Mesenchymal stem cell (in vitro differentiated cells and primary cell): ENCODE data around the gene CASQ2.
"Not testable (repeated sequence)": the region's sequence is repeated elsewhere in the genome, so short reads cannot be mapped to it uniquely, and the experiment has no call there.

Experiments used
- DNase-seq: peaks from one replicate; pipeline ENCODE4 v3.0.0-alpha.2; 2013
- H2AFZ ChIP-seq: one replicate; pipeline ENCODE4 v1.6.1; 2013; ENCODE audit warnings: low read depth, mild to moderate bottlenecking, control low read depth, inconsistent platforms, low read length, moderate library complexity
- H2AK5ac ChIP-seq: 2 replicates; pipeline ENCODE4 v1.6.1; 2013; ENCODE audit warnings: low read length, moderate library complexity, mild to moderate bottlenecking, inconsistent platforms; ENCODE audit not compliant: severe bottlenecking
- H2BK120ac ChIP-seq: one replicate; pipeline ENCODE4 v1.6.1; 2013; ENCODE audit warnings: low read depth, mild to moderate bottlenecking, inconsistent platforms, low read length, moderate library complexity
- H2BK12ac ChIP-seq, 2 experiments: one replicate each; pipeline ENCODE4 v1.6.1; 2013; ENCODE audit warnings: inconsistent platforms in 2 of 2, low read length in 2 of 2, mild to moderate bottlenecking in 2 of 2, moderate library complexity in 2 of 2, control low read depth in 1 of 2
- H2BK15ac ChIP-seq: one replicate; pipeline ENCODE4 v1.6.1; 2013; ENCODE audit warnings: mild to moderate bottlenecking, low read depth, inconsistent platforms; ENCODE audit not compliant: poor library complexity, severe bottlenecking
- H2BK5ac ChIP-seq: 2 replicates; pipeline ENCODE4 v1.6.1; 2013; ENCODE audit warnings: low read depth, mild to moderate bottlenecking, low read length, control low read depth, inconsistent platforms; ENCODE audit not compliant: poor library complexity, severe bottlenecking
- H3K14ac ChIP-seq, 2 experiments: one replicate each; pipeline ENCODE4 v1.6.1; 2013; ENCODE audit warnings: inconsistent platforms in 2 of 2, low read length in 2 of 2, control low read depth in 1 of 2, mild to moderate bottlenecking in 1 of 2, moderate library complexity in 1 of 2
- H3K18ac ChIP-seq, 2 experiments: one replicate each; pipeline ENCODE4 v1.6.1; 2013; ENCODE audit warnings: inconsistent platforms in 2 of 2, low read length in 2 of 2, control low read depth in 1 of 2, low read depth in 1 of 2, mild to moderate bottlenecking in 1 of 2
- H3K23ac ChIP-seq, 2 experiments: one replicate each; pipeline ENCODE4 v1.6.1; 2013; ENCODE audit warnings: inconsistent platforms in 2 of 2, low read length in 2 of 2, mild to moderate bottlenecking in 2 of 2, moderate library complexity in 2 of 2, control low read depth in 1 of 2
- H3K27ac ChIP-seq: 2 replicates; pipeline ENCODE4 v1.5.1; 2013; ENCODE audit warnings: mild to moderate bottlenecking, moderate library complexity, low read length, control low read depth, inconsistent platforms; ENCODE audit not compliant: poor library complexity, severe bottlenecking
- H3K27me3 ChIP-seq, 2 experiments: 2 replicates each; pipeline versions ENCODE4 v1.6.1 to v1.7.0; 2013; ENCODE audit warnings: low read length in 2 of 2, mild to moderate bottlenecking in 2 of 2, moderate library complexity in 2 of 2, control low read depth in 1 of 2, inconsistent platforms in 1 of 2; ENCODE audit not compliant: control insufficient read depth in 1 of 2, insufficient read depth in 1 of 2
- H3K36me3 ChIP-seq, 2 experiments: 2 replicates each; pipeline versions ENCODE4 v1.6.1 to v1.7.0; 2013; ENCODE audit warnings: low read length in 2 of 2, control low read depth in 1 of 2, inconsistent platforms in 1 of 2, low read depth in 1 of 2, mild to moderate bottlenecking in 1 of 2; ENCODE audit not compliant: insufficient read depth in 2 of 2, control insufficient read depth in 1 of 2
- H3K4ac ChIP-seq, 2 experiments: one replicate each; pipeline ENCODE4 v1.6.1; 2013; ENCODE audit warnings: inconsistent platforms in 2 of 2, low read length in 2 of 2, mild to moderate bottlenecking in 2 of 2, moderate library complexity in 2 of 2, control low read depth in 1 of 2, low read depth in 1 of 2
- H3K4me1 ChIP-seq: 2 replicates; pipeline ENCODE4 v1.6.1; 2013; ENCODE audit warnings: low read depth, low read length, control low read depth; ENCODE audit not compliant: control insufficient read depth, insufficient read depth
- H3K4me2 ChIP-seq: 2 replicates; pipeline ENCODE4 v1.6.1; 2013; ENCODE audit warnings: low read length, mild to moderate bottlenecking, inconsistent platforms; ENCODE audit not compliant: poor library complexity, severe bottlenecking
- H3K4me3 ChIP-seq, 2 experiments: 2 replicates each; pipeline versions ENCODE4 v1.5.1 to v1.7.0; 2013; ENCODE audit warnings: low read length in 2 of 2, mild to moderate bottlenecking in 2 of 2, control low read depth in 1 of 2, low read depth in 1 of 2; ENCODE audit not compliant: insufficient read depth in 1 of 2
- H3K79me1 ChIP-seq: replicated peaks from 2 replicates; pipeline ENCODE4 v1.6.1; 2013; ENCODE audit warnings: mild to moderate bottlenecking, control low read depth, low read length, inconsistent platforms; ENCODE audit not compliant: poor library complexity, severe bottlenecking
- H3K9ac ChIP-seq: 2 replicates; pipeline ENCODE4 v1.7.0; 2013; ENCODE audit warnings: mild to moderate bottlenecking, low read length, moderate library complexity
- H3K9me3 ChIP-seq: 2 replicates; pipeline ENCODE4 v1.7.0; 2013; ENCODE audit warnings: mild to moderate bottlenecking, low read length; ENCODE audit not compliant: control insufficient read depth
- H4K8ac ChIP-seq: one replicate; pipeline ENCODE4 v1.6.1; 2013; ENCODE audit warnings: inconsistent platforms, mild to moderate bottlenecking, low read length, moderate library complexity
- H4K91ac ChIP-seq: one replicate; pipeline ENCODE4 v1.6.1; 2013; ENCODE audit warnings: mild to moderate bottlenecking, low read length, inconsistent platforms
- WGBS: methylation state at CpG from one replicate; pipeline ENCODE4 v1.1.7; 2013; ENCODE audit warnings: mixed read lengths; 5-methylcytosine and 5-hydroxymethylcytosine counted together

The CASQ2 gene

DNA sequence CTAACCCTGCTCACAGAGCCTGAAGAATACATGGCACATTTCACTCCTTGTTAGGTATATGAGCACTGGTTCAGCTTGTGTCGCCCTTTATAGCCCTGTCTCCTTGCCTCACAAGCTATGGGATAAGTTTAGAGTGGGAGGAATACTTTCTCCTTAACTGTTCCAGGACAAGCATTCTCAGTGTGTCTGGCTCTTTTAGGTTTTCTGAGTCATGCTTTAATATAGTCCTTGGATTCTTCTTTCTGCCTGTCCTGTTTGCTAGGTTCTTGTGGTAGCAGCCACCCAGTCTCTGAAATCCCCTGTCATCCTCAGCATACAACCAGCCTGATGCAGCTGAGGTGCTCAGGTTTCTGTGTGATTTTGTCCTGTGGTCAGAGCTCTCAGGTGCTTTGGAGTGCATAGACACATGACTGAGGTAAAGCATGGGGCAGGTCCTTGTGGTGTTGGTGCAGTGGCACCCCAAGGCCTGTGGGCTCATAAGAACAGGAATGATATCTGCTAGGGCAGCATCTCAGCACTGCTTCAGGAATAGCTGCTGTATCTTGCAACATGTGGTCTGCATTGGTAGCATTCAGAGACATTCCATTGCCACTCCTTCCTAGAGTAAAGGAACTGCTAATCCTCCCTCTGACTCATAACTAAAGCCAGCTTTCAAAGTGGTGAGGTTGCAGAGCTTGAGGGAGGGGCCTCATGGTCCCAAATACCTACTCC is 14.2 kb upstream of the CASQ2 start:
- Histone ChIP-seq H3K4ac (no peak overlapping the region), H3K9me3 (no peaks in the 10 kb centered on the region), H3K4me3 (peak overlapping the region in 1 of 2 experiments; percentile 61), H3K14ac (no peak overlapping the region), H3K36me3 (no peaks in the 10 kb centered on the region), H2BK12ac (peak overlapping the region in 1 of 2 experiments; percentile 34), H2BK120ac (no peak overlapping the region), H3K27ac (no peak overlapping the region), H3K27me3 (no peaks in the 10 kb centered on the region), H4K8ac (peak overlapping the region; percentile 52), H2AK5ac (no peak overlapping the region), H3K23ac (no peak overlapping the region), H3K79me1 (no peaks in the 10 kb centered on the region), H3K4me1 (peaks cover 3% of the 10 kb centered on the region), H3K18ac (peak overlapping the region in 1 of 2 experiments; percentile 45), H3K9ac (peak overlapping the region; percentile 63), H3K4me2 (no peak overlapping the region), H2BK15ac (no peak overlapping the region), H2AFZ (no peak overlapping the region), H4K91ac (no peak overlapping the region), H2BK5ac (no peak overlapping the region)
- DNase-seq: peak; percentile 89
- 100% methylated on average over 1 of the region's 1 CpG for WGBS

DNA sequence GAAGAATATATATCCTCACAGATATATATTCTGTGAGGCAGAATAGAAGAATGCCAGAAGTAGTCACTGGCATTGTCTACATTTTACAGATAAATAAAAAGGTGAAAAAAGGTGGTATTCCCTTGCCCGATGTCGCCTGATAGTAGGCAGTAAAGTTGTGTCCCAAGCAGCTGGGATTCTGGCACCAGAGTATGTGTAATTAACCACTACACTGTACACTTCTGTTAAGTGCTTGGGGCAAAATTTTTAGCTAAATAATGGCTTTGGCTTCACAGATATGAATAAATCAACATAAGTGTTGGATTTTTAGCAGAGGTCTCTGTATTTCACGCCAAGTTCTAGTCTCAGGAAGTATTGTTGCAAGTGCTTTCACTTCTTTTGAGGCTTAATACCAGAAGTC is 13.3 kb upstream of the CASQ2 start:
- Histone ChIP-seq H3K9me3 (no peaks in the 10 kb centered on the region), H3K4me3 (peak overlapping the region in 1 of 2 experiments; percentile 11), H3K4ac (no peak overlapping the region), H3K79me1 (no peaks in the 10 kb centered on the region), H3K4me1 (peaks cover 3% of the 10 kb centered on the region), H3K36me3 (no peaks in the 10 kb centered on the region), H3K27me3 (no peaks in the 10 kb centered on the region), H3K9ac (peak overlapping the region; percentile 63), H4K91ac (no peak overlapping the region), H3K4me2 (no peak overlapping the region), H2BK120ac (no peak overlapping the region), H3K23ac (no peak overlapping the region), H4K8ac (no peak overlapping the region), H2BK15ac (no peak overlapping the region), H2BK12ac (no peak overlapping the region), H2AK5ac (no peak overlapping the region), H3K27ac (no peak overlapping the region), H2BK5ac (no peak overlapping the region), H2AFZ (no peak overlapping the region), H3K14ac (no peak overlapping the region), H3K18ac (no peak overlapping the region)
- 90% methylated on average over 3 of the region's 3 CpGs for WGBS
- DNase-seq: no peak

DNA sequence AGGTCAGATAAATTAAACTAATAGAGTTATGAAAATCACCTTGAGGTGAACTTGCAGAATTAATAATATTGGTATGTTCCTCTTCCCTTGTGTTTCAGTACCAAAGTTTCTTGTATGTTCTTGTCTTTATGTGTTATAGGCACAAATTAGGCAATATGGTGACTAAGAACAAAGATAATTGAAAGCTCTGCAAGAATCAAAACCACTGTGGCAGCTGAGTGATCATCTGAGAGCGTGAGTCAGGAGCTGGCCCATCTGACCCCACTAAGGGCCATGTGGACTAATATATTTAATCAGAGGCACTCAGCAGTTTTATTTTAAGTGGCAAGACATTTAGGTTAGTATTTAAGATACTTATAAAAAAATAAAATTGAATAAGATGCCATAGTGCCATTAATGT is 12.8 kb upstream of the CASQ2 start:
- Histone ChIP-seq H3K4ac (no peak overlapping the region), H3K14ac (no peak overlapping the region), H2BK15ac (no peak overlapping the region), H3K9me3 (no peaks in the 10 kb centered on the region), H3K36me3 (no peaks in the 10 kb centered on the region), H3K23ac (no peak overlapping the region), H3K4me3 (no peak overlapping the region), H3K79me1 (no peaks in the 10 kb centered on the region), H3K27ac (no peak overlapping the region), H2AFZ (no peak overlapping the region), H4K8ac (no peak overlapping the region), H3K4me2 (no peak overlapping the region), H2BK120ac (no peak overlapping the region), H2BK5ac (no peak overlapping the region), H3K9ac (peak overlapping the region; percentile 54), H3K27me3 (no peaks in the 10 kb centered on the region), H2AK5ac (no peak overlapping the region), H3K18ac (no peak overlapping the region), H3K4me1 (peaks cover 3% of the 10 kb centered on the region), H4K91ac (no peak overlapping the region), H2BK12ac (no peak overlapping the region)
- DNase-seq: peak; percentile 81
- WGBS: 43% methylated on average over 1 of the region's 1 CpG

DNA sequence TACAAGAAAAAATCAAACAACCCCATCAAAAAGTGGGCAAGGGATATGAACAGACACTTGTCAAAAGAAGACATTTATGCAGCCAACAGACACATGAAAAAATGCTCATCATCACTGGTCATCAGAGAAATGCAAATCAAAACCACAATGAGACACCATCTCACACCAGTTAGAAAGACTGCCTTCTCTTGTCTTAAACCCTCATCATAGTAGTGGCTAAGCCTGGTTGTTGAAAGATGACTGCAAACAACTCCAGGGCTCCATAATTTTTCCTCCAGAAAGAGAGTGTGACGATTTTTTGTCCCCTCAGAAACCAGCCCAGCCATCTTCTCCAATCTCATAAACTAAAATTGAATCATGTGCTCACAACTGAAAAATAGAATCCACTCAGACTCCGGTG is 12.1 kb upstream of the CASQ2 start:
- not testable (repeated sequence) for H3K9me3 ChIP-seq, H3K27me3 ChIP-seq, H3K4me3 ChIP-seq, H2AK5ac ChIP-seq, H3K4ac ChIP-seq, H3K18ac ChIP-seq, H4K91ac ChIP-seq, H2BK15ac ChIP-seq, H2AFZ ChIP-seq, H2BK12ac ChIP-seq, H3K36me3 ChIP-seq, H3K4me1 ChIP-seq, H2BK120ac ChIP-seq, DNase-seq, H3K23ac ChIP-seq, H4K8ac ChIP-seq, H2BK5ac ChIP-seq, H3K14ac ChIP-seq, H3K79me1 ChIP-seq, H3K4me2 ChIP-seq, H3K27ac ChIP-seq
- 65% methylated on average over 2 of the region's 2 CpGs for WGBS
- peak overlapping the region; percentile 54 for H3K9ac ChIP-seq
